EL (cell line): ENCODE data around the gene UGT1A7.

Experiments used
- DNase-seq: peaks from one replicate; pipeline ENCODE4 v3.0.0-alpha.2; 2016

UGT1A7 gene

GRCh38 chr2:233819884-233820773, 138.4 kb downstream of the UGT1A7 start:
- DNase-seq: no peak

GRCh38 chr2:233820774-233821105, 139.0 kb downstream of the UGT1A7 start:
- DNase-seq: no peak

DNA sequence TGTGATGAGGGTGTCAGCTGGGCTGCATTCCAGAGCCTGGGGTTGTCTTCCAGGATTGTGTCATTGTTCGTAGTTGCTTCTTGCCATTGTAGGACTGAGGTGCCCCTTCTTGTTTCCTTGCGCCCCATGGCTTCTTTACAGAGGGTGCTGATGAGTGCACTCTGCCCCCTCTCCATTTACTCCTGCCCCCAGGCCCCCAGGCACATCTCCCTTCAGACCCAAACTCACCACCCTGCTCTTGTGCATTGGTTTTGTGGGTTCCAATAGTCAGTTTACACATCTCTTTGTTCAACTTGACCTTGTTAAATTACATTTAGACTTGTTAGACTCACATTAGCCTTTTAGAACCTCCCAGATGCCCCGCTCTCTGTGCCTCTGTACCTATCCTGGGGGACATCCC, 139.5 kb downstream of the UGT1A7 start:
- no peak for DNase-seq

GRCh38 chr2:233821709-233822100, 140.0 kb downstream of the UGT1A7 start:
- no peak for DNase-seq

DNA sequence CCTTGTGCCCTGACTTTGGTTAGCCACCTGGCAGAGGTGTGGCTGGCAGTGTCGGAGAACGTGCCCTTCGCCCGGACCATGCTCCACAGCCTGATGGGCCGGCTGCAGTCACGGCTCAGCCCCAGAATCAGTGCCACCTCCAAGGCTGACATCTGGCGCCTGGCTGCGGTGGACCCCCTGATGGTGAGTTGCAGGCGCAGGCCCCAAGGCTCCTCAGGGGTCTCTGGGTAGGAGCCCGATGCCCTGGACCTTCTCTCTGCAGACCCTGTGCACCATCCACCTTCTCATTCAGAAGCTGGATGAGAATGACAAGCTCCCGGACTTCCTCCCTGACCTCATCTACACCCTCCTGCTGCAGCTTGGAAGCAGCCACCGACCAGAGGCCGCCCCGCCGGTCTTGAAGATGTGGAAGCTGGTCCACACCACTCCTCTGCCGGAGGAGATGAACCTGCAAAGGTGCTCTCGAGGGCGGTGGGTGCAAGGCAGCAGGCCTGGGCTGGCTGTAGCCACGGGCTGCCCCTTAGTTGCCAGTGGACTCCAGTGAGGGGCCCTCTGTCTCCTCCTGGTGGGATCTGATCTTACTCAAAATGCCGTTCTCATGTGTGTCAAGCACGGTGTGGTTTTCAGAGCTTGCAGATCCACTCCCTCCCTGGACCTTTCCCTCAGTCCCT, 140.5 kb downstream of the UGT1A7 start:
- no peak for DNase-seq
